Activated CD8-positive, alpha-beta T cell treated with anti-CD3 and anti-CD28 coated beads, Interleukin-2, amount 10 ng/mL, durations not matched to agents 7 days and 5 days (primary cell): Measurements from ENCODE around the gene GARIN3. TPM values are rescaled to one million over a fixed set of nuclear protein-coding genes. Genes with fewer than 3 reads are reported as not detected.
A peak's percentile ranks its signal among the peaks of the same experiment; 100 is the strongest.

ENCODE experiments used
- ATAC-seq: fragments of 150-1000 bp; cut with Tn5 transposase; one replicate; pipeline ENCODE4 v1.10.0; 2021; ENCODE audit warnings: moderate library complexity
- CTCF ChIA-PET: fragments of 350-600 bp; sonication (Branson Sonifier 250); formaldehyde crosslinking; loops from one replicate; lab custom pipeline; 2021; ENCODE audit warnings: antibody characterized with exemption; lab: Charles Lee
- POLR2A ChIA-PET: fragments of 350-600 bp; sonication (Branson Sonifier 250); formaldehyde crosslinking; loops from one replicate; lab custom pipeline; 2021; ENCODE audit warnings: antibody characterized with exemption; lab: Charles Lee
- DNase-seq: peaks from one replicate; pipeline ENCODE4 v3.0.0-alpha.2; 2020
- H3K27ac Mint-ChIP-seq: one replicate; pipeline ENCODE4 v1.8.0; 2021; ENCODE audit warnings: mild to moderate bottlenecking, mixed read lengths
- H3K27me3 Mint-ChIP-seq: one replicate; pipeline ENCODE4 v1.8.0; 2021; ENCODE audit warnings: low read depth, mixed read lengths
- H3K36me3 Mint-ChIP-seq: one replicate; pipeline ENCODE4 v1.8.0; 2021; ENCODE audit warnings: low read depth, mixed read lengths
- H3K4me1 Mint-ChIP-seq: one replicate; pipeline ENCODE4 v1.8.0; 2021; ENCODE audit warnings: low read depth, mixed read lengths
- H3K4me3 Mint-ChIP-seq: one replicate; pipeline ENCODE4 v1.8.0; 2021; ENCODE audit warnings: mild to moderate bottlenecking, mixed read lengths
- H3K9me3 Mint-ChIP-seq: one replicate; pipeline ENCODE4 v1.8.0; 2022; ENCODE audit warnings: mixed read lengths; ENCODE audit not compliant: insufficient read depth
- total RNA-seq, 2 experiments: library from RNA; stranded (reverse); gene quantifications; one replicate each; pipeline ENCODE4 v1.2.3, GENCODE V29; 2021

Gene GARIN3
- total RNA-seq, 2 experiments from 2014 or later = not detected

GRCh38 chr5:157203417-157203816 is 37.4 kb upstream of the GARIN3 start:
- CTCF ChIA-PET = interaction anchor here (0.8 to 2.0 kb wide), 14 partner anchors 9 to 60 kb away, joined by 3 to 17 read pairs (median 4); partner anchors contain the start of gene MED7
- Mint-ChIP-seq H3K27me3 (no peaks in the 10 kb centered on the region), H3K36me3 (peaks cover 92% of the 10 kb centered on the region), H3K4me3 (peak overlapping the region; percentile 23), H3K27ac (peak overlapping the region; percentile 68), H3K9me3 (peaks cover 4% of the 10 kb centered on the region), H3K4me1 (peaks cover 88% of the 10 kb centered on the region)
- DNase-seq (no peak), ATAC-seq (peak; percentile 11)
- POLR2A ChIA-PET = interaction anchor here (0.8 to 3.6 kb wide), 9 partner anchors 10 to 94 kb away, joined by 3 to 34 read pairs (median 4); partner anchors contain the start of genes HAVCR2 and MED7

- POLR2A ChIA-PET = interaction anchor here (14.4 kb wide), 1 partner anchor 18 kb away, joined by 176 read pairs; the partner anchor contains the start of gene ITK
- CTCF ChIA-PET = no interaction called here
- Mint-ChIP-seq H3K4me1 (peaks cover 89% of the 10 kb centered on the region), H3K36me3 (peaks cover 89% of the 10 kb centered on the region), H3K9me3 (peaks cover 4% of the 10 kb centered on the region), H3K27me3 (no peaks in the 10 kb centered on the region), H3K4me3 (peak overlapping the region; percentile 52), H3K27ac (peak overlapping the region; percentile 78)
- DNase-seq = no peak
- ATAC-seq = no peak
Measured at GRCh38 chr5:157201857-157202256, 35.8 kb upstream of the GARIN3 start.

GRCh38 chr5:157198277-157198986 is 32.4 kb upstream of the GARIN3 start:
- Mint-ChIP-seq H3K27me3 (no peaks in the 10 kb centered on the region), H3K4me1 (peaks cover 93% of the 10 kb centered on the region), H3K27ac (peak overlapping the region; percentile 88), H3K4me3 (peak overlapping the region; percentile 69), H3K36me3 (peaks cover 89% of the 10 kb centered on the region), H3K9me3 (no peaks in the 10 kb centered on the region)
- ChIA-PET CTCF (interaction anchor here (1.1 to 3.7 kb wide), 6 partner anchors 9 to 49 kb away, joined by 3 to 17 read pairs (median 6); no protein-coding TSS in a partner anchor), POLR2A (interaction anchor here (0.7 to 14.4 kb wide), 9 partner anchors 8 to 75 kb away, joined by 3 to 176 read pairs (median 5); partner anchors contain the start of gene ITK)
- ATAC-seq (peak; percentile 67), DNase-seq (peak; percentile 64)

GRCh38 chr5:157197086-157197485 is 31.0 kb upstream of the GARIN3 start:
- peaks cover 90% of the 10 kb centered on the region for H3K36me3 Mint-ChIP-seq
- DNase-seq = peak; percentile 59
- peak; percentile 35 for ATAC-seq
- peaks cover 93% of the 10 kb centered on the region for H3K4me1 Mint-ChIP-seq
- POLR2A ChIA-PET = interaction anchor here (1.1 to 14.4 kb wide), 3 partner anchors 14 to 55 kb away, joined by 3 to 176 read pairs (median 8); partner anchors contain the start of genes ITK and MED7
- H3K27ac Mint-ChIP-seq = peak overlapping the region; percentile 65
- peak overlapping the region; percentile 34 for H3K4me3 Mint-ChIP-seq
- no peaks in the 10 kb centered on the region for H3K27me3 Mint-ChIP-seq
- no peaks in the 10 kb centered on the region for H3K9me3 Mint-ChIP-seq
- CTCF ChIA-PET = interaction anchor here (1.1 to 3.1 kb wide), 3 partner anchors 10 to 48 kb away, joined by 5 to 8 read pairs (median 8); no protein-coding TSS in a partner anchor

- peak overlapping the region; percentile 41 for H3K4me3 Mint-ChIP-seq
- peaks cover 88% of the 10 kb centered on the region for H3K36me3 Mint-ChIP-seq
- ATAC-seq (peak; percentile 11), DNase-seq (peak; percentile 23)
- H3K4me1 Mint-ChIP-seq = peaks cover 92% of the 10 kb centered on the region
- H3K27ac Mint-ChIP-seq = peak overlapping the region; percentile 16
- H3K9me3 Mint-ChIP-seq = no peaks in the 10 kb centered on the region
- ChIA-PET POLR2A (interaction anchor here (1.1 to 14.4 kb wide), 4 partner anchors 13 to 54 kb away, joined by 3 to 176 read pairs (median 6); partner anchors contain the start of genes ITK and MED7), CTCF (interaction anchor here (0.7 to 3.1 kb wide), 6 partner anchors 9 to 53 kb away, joined by 3 to 8 read pairs (median 4); no protein-coding TSS in a partner anchor)
- no peaks in the 10 kb centered on the region for H3K27me3 Mint-ChIP-seq
Measured at GRCh38 chr5:157196045-157196444, 30.0 kb upstream of the GARIN3 start.

GRCh38 chr5:157193699-157194424 is 27.8 kb upstream of the GARIN3 start:
- Mint-ChIP-seq H3K4me1 (peaks cover 87% of the 10 kb centered on the region), H3K27ac (peak overlapping the region; percentile 89), H3K9me3 (no peaks in the 10 kb centered on the region), H3K27me3 (no peaks in the 10 kb centered on the region), H3K4me3 (peak overlapping the region; percentile 77), H3K36me3 (peaks cover 86% of the 10 kb centered on the region)
- ATAC-seq (peak; percentile 25), DNase-seq (peak; percentile 46)
- CTCF ChIA-PET = interaction anchor here (0.6 to 13.4 kb wide), 8 partner anchors 10 to 1168 kb away, joined by 3 to 162 read pairs (median 3); partner anchors contain the start of genes ITK and MED7
- POLR2A ChIA-PET = interaction anchor here (1.6 to 16.5 kb wide), 5 partner anchors 9 to 51 kb away, joined by 5 to 176 read pairs (median 106); partner anchors contain the start of genes ITK and MED7

DNA sequence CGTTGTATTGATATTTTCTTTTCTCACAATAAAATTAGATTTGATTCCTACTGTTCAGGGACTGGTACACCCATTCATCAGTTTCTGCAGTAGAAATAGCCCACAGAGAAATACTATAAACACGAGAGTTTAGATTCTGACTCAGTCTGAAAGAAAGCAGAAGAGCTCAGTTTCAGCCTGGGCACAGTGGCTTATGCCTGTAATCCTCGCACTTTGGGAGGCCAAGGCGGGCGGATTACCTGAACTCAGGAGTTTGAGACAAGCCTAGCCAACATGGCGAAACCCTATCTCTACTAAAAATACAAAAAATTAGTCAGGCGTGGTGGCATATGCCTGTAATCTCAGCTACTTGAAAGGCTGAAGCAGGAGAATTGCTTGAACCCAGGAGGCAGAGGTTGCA is 23.2 kb upstream of the GARIN3 start:
- peak; percentile 41 for DNase-seq
- H3K4me3 Mint-ChIP-seq = peak overlapping the region; percentile 99

DNA sequence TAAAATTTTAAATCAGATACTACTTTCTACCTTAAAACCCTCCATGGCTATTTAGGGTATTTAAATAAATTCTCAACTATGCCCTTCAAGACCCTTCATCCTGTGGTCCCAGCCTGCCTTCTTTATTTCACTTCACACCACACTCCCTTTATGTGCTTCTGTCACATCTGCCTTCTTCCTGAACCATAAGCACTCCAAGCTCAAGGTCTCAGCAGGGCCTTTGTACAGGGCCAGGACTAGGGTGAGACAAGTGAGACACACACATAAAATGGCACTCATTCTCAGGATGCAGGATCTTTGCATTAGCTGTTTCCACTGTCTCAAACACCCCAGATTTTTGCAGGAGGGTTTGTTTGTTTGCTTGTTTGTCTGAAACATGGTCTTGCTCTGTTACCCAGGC is 22.2 kb upstream of the GARIN3 start:
- Mint-ChIP-seq H3K4me3 (peak overlapping the region; percentile 99), H3K9me3 (no peaks in the 10 kb centered on the region), H3K27ac (peak overlapping the region; percentile 82), H3K36me3 (peaks cover 92% of the 10 kb centered on the region), H3K27me3 (no peaks in the 10 kb centered on the region), H3K4me1 (peaks cover 70% of the 10 kb centered on the region)
- ATAC-seq (peak; percentile 24), DNase-seq (peak; percentile 48)
- POLR2A ChIA-PET = interaction anchor here (0.7 to 16.5 kb wide), 15 partner anchors 5 to 85 kb away, joined by 3 to 176 read pairs (median 11); partner anchors contain the start of genes ITK and MED7
- CTCF ChIA-PET = interaction anchor here (1.1 to 13.4 kb wide), 5 partner anchors 8 to 37 kb away, joined by 4 to 162 read pairs (median 7); partner anchors contain the start of gene ITK

More for the DNA sequence above, 23.2 kb upstream of the GARIN3 start:
- ATAC-seq = no peak
- Mint-ChIP-seq H3K36me3 (peaks cover 91% of the 10 kb centered on the region), H3K9me3 (no peaks in the 10 kb centered on the region), H3K27me3 (no peaks in the 10 kb centered on the region), H3K27ac (peak overlapping the region; percentile 82), H3K4me1 (peaks cover 79% of the 10 kb centered on the region)
- ChIA-PET POLR2A (interaction anchor here (0.7 to 16.5 kb wide), 19 partner anchors 6 to 84 kb away, joined by 3 to 176 read pairs (median 9); partner anchors contain the start of genes HAVCR2, ITK and MED7), CTCF (interaction anchor here (0.6 to 13.4 kb wide), 11 partner anchors 9 to 269 kb away, joined by 3 to 162 read pairs (median 6); partner anchors contain the start of gene ITK)

DNA sequence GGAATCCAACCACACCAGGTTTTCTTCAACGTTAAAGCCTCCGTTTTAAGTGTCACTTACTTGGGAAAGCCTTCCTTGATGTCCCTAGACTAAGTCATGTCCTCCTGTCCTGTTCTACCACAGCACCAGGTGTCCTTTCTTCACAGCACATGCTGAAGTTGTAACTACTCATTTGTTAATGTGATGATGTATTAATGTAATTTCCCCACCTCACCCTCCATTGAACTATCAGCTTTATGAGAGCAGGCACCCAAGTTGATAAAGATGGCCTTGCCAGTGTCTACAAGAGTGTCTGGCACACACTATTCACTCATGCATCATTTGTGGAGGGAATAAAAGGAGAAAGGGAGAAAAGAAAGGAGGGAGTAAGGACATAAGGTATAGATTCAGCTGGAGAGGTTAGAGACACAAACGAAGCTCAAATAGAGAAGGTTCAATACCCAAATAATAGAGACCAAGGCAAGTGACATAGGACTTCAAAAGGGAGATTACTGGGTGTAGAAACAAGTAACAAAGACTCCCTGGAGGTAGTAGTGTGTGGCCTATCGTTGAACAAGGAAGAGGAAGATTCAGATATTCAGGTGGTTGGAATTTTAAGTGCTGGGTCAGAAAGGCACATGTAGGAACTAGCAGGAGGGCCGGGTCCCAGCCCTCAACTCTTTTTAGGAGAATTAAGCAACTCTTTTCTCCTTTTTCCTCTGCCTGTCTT is 21.1 kb upstream of the GARIN3 start:
- Mint-ChIP-seq H3K36me3 (peaks cover 90% of the 10 kb centered on the region), H3K4me1 (peaks cover 61% of the 10 kb centered on the region), H3K4me3 (peak overlapping the region; percentile 99), H3K27ac (peak overlapping the region; percentile 88), H3K9me3 (no peaks in the 10 kb centered on the region), H3K27me3 (no peaks in the 10 kb centered on the region)
- CTCF ChIA-PET = interaction anchor here (0.7 to 13.4 kb wide), 10 partner anchors 10 to 45 kb away, joined by 3 to 162 read pairs (median 4); partner anchors contain the start of gene MED7
- DNase-seq (peak; percentile 17), ATAC-seq (no peak)
- POLR2A ChIA-PET = interaction anchor here (0.5 to 16.5 kb wide), 16 partner anchors 8 to 85 kb away, joined by 3 to 176 read pairs (median 8); partner anchors contain the start of gene MED7
